Measurements from ENCODE around the gene CAT.

GRCh38 chr11:34490304-34490703, 51.6 kb downstream of the CAT start:
- TF ChIP-seq EP300 (IDR thresholded peaks at IDR 0.05) = no peak
- TF ChIP-seq CTCF (IDR thresholded peaks at IDR 0.05) = no peak
